HG03045 (cell line): ENCODE results near the gene BICDL2.
"Not testable (repeated sequence)": the region's sequence is repeated elsewhere in the genome, so short reads cannot be mapped to it uniquely, and the experiment has no call there.

Source experiments
- ATAC-seq: cut with Tn5 transposase; IDR thresholded peaks from one replicate; pipeline ENCODE4 v1.9.1; 2021; ENCODE audit warnings: mild to moderate bottlenecking, moderate library complexity; ENCODE audit not compliant: unreplicated experiment

BICDL2 gene, protein sequence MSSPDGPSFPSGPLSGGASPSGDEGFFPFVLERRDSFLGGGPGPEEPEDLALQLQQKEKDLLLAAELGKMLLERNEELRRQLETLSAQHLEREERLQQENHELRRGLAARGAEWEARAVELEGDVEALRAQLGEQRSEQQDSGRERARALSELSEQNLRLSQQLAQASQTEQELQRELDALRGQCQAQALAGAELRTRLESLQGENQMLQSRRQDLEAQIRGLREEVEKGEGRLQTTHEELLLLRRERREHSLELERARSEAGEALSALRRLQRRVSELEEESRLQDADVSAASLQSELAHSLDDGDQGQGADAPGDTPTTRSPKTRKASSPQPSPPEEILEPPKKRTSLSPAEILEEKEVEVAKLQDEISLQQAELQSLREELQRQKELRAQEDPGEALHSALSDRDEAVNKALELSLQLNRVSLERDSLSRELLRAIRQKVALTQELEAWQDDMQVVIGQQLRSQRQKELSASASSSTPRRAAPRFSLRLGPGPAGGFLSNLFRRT

GRCh38 chr16:3036726-3037315 is at the start of gene BICDL2:
TSS of gene BICDL2 (minus strand) at chr16:3036944. CDS start at chr16:3035496, 1,448 bp downstream.
- ATAC-seq, result no peak

DNA sequence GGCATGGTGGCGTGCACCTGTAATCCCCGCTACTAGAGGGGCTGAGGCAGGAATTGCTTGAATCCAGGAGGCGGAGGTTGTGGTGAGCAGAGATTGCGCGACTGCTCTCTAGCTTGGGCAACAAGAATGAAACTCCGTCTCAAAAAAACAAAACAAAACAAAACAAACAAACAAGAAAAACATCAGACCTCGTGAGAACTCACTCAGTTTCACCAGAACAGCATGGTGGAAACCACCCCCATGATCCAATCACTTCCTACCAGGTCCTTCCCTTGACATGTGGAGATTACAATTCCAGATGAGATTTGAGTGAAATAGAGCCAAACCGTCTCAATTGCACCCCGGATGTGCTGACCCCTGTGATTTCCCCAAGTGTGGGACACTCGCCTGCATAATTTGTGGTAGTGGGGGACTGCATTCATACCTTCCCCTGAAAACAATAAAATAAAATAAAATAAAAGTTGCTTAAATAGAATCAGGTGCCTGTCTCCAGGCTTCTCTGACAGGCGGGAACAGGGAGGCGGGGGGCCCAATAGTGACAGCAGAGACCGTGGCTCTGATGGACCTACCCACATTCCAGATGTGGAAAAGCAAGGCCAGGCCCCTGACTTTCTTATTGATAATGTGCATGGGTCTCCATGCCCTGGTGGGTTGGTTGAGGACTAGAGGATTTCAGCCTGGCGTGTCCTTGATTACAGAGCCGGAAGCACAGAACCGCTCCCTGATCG is 49.3 kb upstream of the BICDL2 start:
- no peak for ATAC-seq

- ATAC-seq, result no peak
Observed at GRCh38 chr16:3084969-3085670, 48.4 kb upstream of the BICDL2 start.

DNA sequence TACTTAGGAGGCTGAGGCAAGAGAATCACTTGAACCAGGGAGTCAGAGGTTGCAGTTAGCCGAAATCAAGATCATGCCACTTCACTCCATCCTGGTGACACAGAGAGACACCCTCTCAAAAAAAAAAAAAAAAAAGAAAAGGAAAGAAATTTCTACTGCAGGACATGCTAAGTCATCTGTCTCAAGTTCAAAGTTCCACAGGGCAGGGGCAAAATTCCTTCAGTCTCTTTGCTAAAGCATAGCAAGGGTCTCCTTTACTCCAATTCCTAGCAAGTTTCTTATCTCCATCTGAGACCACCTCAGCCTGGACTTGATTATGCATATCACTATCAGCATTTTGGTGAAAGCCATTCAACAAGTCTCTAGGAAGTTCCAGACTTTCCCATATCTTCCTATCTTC is 47.7 kb upstream of the BICDL2 start:
- ATAC-seq, result no peak

- ATAC-seq, result not testable (repeated sequence)
Observed at GRCh38 chr16:3083408-3083807, 46.7 kb upstream of the BICDL2 start.

GRCh38 chr16:3081957-3082356 is 45.2 kb upstream of the BICDL2 start:
- not testable (repeated sequence) for ATAC-seq

DNA sequence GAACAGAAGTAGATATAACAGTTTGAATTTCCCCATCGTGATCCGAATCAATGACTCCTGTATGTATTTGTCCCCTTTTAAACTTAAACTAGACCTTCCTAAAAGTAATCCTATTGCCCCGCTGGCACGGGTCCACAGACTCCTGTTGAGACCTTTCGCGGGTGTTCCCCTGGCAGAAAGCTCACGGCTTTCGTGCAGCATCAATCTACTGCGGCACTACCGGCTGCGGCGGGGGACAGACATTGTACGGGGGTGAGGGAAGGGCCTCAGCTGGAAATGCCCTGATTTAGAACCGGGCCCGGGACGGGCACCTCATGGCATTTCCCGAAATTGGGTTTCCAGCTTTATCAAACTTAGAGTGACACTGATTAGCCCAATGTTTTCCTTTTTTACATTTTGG is 43.3 kb upstream of the BICDL2 start:
- no peak for ATAC-seq

- ATAC-seq, result no peak
Observed at GRCh38 chr16:3076577-3076976, 39.8 kb upstream of the BICDL2 start.

- ATAC-seq, result not testable (repeated sequence)
Observed at GRCh38 chr16:3075946-3076345, 39.2 kb upstream of the BICDL2 start.

DNA sequence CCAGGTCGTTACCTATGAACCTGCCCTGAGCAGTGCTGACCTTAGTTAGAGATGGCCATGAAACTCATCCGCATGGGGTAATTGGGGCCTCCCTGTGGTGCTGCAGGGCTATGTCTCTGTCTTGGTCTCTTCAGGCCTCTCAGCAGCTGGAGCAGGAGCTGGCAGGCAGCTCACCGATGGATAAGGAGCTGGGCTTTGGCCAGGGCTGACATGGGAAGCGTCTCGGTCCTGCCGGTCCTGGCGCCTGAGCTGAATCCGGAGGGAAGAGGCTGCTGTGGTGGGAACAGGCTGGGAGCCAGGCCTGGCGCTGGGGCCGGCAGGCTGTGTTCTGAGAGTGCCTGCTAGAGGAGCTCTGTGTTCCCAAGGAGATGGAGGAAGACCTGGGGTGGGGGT is 38.8 kb upstream of the BICDL2 start:
- no peak for ATAC-seq

DNA sequence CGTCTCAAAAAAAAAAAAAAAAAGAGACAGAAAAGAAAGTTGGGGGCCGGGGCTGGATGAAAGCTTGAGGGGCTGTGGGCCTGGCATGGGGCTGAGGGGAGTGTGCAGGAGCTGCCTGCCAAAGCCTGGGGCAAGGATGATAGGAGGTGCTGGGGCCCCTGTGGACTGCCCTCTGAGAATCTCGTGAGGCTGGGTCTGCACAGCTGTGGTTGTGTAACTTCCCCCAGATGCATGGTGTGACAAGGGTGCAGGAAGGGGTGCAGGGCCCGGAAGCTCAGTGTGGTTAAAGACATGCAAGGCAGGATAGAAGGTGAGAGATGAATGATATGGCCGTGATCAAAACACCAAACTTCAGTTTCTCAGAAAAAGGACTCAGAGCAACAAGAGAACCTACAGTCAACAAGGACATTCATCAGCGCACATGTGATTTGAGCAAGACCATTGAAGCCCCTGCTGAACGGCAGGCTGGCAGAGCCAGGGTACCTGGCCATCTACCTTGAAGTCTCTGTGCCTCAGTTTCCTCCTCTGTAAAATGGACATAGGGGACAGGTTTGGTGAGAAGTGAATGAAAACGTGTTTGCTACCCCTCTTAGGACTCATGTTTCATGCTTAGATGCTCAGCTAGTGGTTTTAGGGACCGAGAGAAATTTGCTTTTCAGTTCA is 38.2 kb upstream of the BICDL2 start:
- no peak for ATAC-seq

- ATAC-seq, result no peak
Observed at GRCh38 chr16:3073448-3073847, 36.7 kb upstream of the BICDL2 start.

DNA sequence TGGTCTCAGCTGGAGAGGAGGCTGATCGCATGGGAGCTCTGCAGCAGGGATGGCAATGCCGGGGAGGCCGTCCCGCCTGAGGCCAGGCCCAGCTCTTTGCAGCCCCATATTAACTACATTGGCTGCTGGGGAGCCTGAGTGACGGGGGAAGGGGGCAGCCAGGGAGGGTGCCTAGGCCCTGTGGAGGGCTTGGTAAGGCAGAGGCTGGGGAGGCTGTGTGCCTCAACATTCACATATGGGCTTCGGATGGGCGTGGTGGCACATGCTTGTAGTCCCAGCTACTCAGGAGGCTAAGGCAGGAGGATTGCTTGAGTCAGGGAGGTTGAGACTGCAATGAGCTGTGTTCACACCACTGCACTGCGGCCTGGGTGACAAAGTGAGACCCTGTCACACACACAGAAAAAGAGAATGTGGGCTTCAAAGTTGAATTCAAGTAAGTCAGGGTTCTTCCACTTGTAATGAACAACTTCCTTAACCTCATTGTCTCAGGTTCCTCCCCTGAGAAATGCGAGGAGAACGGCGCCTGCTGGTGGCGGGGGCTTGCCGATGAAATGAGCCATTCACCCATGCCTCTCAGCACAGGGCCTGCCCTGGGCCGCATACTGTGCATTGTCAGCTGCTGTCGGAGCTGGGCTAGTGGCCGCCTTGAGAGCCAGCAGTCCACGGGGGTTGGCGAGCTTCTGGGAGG is 36.0 kb upstream of the BICDL2 start:
- ATAC-seq, result not testable (repeated sequence)

- ATAC-seq, result not testable (repeated sequence)
Observed at GRCh38 chr16:3072148-3072547, 35.4 kb upstream of the BICDL2 start.

- ATAC-seq, result no peak
Observed at GRCh38 chr16:3071655-3072054, 34.9 kb upstream of the BICDL2 start.

- ATAC-seq, result no peak
Observed at GRCh38 chr16:3070608-3071111, 33.9 kb upstream of the BICDL2 start.

DNA sequence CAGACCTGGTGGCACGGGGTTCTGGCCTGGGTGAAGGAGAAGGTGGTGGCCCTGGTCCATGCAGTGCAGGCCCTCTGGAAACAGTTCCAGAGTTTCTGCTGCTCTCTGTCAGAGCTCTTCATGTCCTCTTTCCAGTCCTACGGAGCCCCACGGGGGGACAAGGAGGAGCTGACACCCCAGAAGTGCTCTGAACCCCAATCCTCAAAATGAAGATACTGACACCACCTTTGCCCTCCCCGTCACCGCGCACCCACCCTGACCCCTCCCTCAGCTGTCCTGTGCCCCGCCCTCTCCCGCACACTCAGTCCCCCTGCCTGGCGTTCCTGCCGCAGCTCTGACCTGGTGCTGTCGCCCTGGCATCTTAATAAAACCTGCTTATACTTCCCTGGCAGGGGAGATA is 32.4 kb upstream of the BICDL2 start:
- not testable (repeated sequence) for ATAC-seq

DNA sequence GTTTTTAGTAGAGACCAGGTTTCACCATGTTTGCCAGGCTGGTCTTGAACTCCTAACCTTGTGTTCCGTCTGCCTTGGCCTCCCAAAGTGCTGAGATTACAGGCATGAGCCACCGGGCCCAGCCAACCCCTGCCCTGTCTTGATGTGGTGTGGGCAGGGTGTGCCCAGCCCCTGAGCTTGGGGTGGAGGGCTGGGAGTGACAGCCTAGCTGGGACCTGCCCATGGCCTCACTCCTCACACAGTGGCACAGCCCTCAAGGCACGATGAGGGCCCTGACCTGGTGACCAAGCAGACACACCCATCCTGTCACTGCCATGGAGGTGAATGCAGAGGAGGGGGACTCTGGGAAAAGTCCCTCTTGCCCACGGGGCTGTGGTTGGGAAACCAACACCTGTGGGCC is 31.7 kb upstream of the BICDL2 start:
- ATAC-seq, result no peak

GRCh38 chr16:3066440-3066748 is 29.6 kb upstream of the BICDL2 start:
- ATAC-seq, result no peak
